NCI-H2081 treated with DMSO at 0.1 percent for 48 hours (cell line): ENCODE results near the gene L2HGDH.

Source experiments
- DNase-seq: peaks from one replicate; lab custom pipeline; 2025; lab: John Stamatoyannopoulos, UW

L2HGDH gene

GRCh38 chr14:50288146-50288545, 23.9 kb downstream of the L2HGDH start:
- DNase-seq, result no peak

- DNase-seq, result no peak
Measured at GRCh38 chr14:50285861-50286260, 26.2 kb downstream of the L2HGDH start.

- no peak for DNase-seq
Measured at GRCh38 chr14:50272498-50272897, 39.5 kb downstream of the L2HGDH start.

GRCh38 chr14:50270932-50271331, 41.1 kb downstream of the L2HGDH start:
- DNase-seq, result no peak

- no peak for DNase-seq
Measured at GRCh38 chr14:50265029-50265428, 47.0 kb downstream of the L2HGDH start.

- no peak for DNase-seq
Measured at GRCh38 chr14:50263321-50263720, 48.7 kb downstream of the L2HGDH start.

GRCh38 chr14:50262865-50263264, 49.2 kb downstream of the L2HGDH start:
- DNase-seq, result no peak

- no peak for DNase-seq
Measured at GRCh38 chr14:50260511-50260910, 51.5 kb downstream of the L2HGDH start.

GRCh38 chr14:50260072-50260471, 52.0 kb downstream of the L2HGDH start:
- DNase-seq, result no peak

- DNase-seq, result no peak
Measured at GRCh38 chr14:50257732-50258131, 54.3 kb downstream of the L2HGDH start.

GRCh38 chr14:50254248-50254647, 57.8 kb downstream of the L2HGDH start:
- DNase-seq, result no peak

GRCh38 chr14:50249136-50249775, 62.8 kb downstream of the L2HGDH start:
- no peak for DNase-seq

- DNase-seq, result no peak
Measured at GRCh38 chr14:50247245-50247644, 64.8 kb downstream of the L2HGDH start.

- no peak for DNase-seq
Measured at GRCh38 chr14:50242566-50243310, 69.3 kb downstream of the L2HGDH start.

- DNase-seq, result no peak
Measured at GRCh38 chr14:50242096-50242495, 69.9 kb downstream of the L2HGDH start.

- DNase-seq, result no peak
Measured at GRCh38 chr14:50237427-50237826, 74.6 kb downstream of the L2HGDH start.

GRCh38 chr14:50233951-50234250, 78.1 kb downstream of the L2HGDH start:
- DNase-seq, result no peak

GRCh38 chr14:50233166-50233950, 78.7 kb downstream of the L2HGDH start:
- DNase-seq, result no peak

- DNase-seq, result no peak
Measured at GRCh38 chr14:50232276-50232642, 79.8 kb downstream of the L2HGDH start.

- DNase-seq, result peak; percentile 27
Measured at GRCh38 chr14:50231475-50232275, 80.4 kb downstream of the L2HGDH start, which contains the start of gene SOS2. Gene SOS2, minus strand, starts transcription at chr14:50231578. Its CDS starts 295 bp downstream, at chr14:50231283.

- DNase-seq, result no peak
Measured at GRCh38 chr14:50230701-50231474, 81.1 kb downstream of the L2HGDH start.

- DNase-seq, result no peak
Measured at GRCh38 chr14:50230401-50230700, 81.7 kb downstream of the L2HGDH start.
